WTC11 (cell line): ENCODE measurements around the gene FFAR3. TPM values are rescaled to one million over a fixed set of nuclear protein-coding genes. Genes with fewer than 3 reads are reported as not detected.
A peak's percentile ranks its signal among the peaks of the same experiment; 100 is the strongest.

Experiments
- ATAC-seq: fragments of 200-7000 bp; cut with Tn5 transposase; 2 replicates; pipeline ENCODE4 v1.10.0; 2021; ENCODE audit warnings: mild to moderate bottlenecking, moderate library complexity
- CTCF ChIA-PET: fragments of 300-600 bp; sonication (Branson Sonifier 250); formaldehyde crosslinking; loops from one replicate; lab custom pipeline; 2021; ENCODE audit warnings: antibody characterized with exemption; lab: Charles Lee
- POLR2A ChIA-PET: fragments of 350-600 bp; sonication (Branson Sonifier 250); formaldehyde crosslinking; loops from one replicate; lab custom pipeline; 2021; ENCODE audit warnings: antibody characterized with exemption; lab: Charles Lee
- DNase-seq: peaks from one replicate; pipeline ENCODE4 v3.0.0; 2021; ENCODE audit warnings: low spot score
- H3K27ac Mint-ChIP-seq: 2 replicates; pipeline ENCODE4 v1.8.0; 2021; ENCODE audit warnings: mixed read lengths
- H3K27me3 Mint-ChIP-seq: 2 replicates; pipeline ENCODE4 v1.8.0; 2021; ENCODE audit warnings: low read depth, mild to moderate bottlenecking, moderate library complexity, mixed read lengths
- H3K36me3 Mint-ChIP-seq: 2 replicates; pipeline ENCODE4 v1.8.0; 2021; ENCODE audit warnings: mixed read lengths
- H3K4me1 Mint-ChIP-seq: 2 replicates; pipeline ENCODE4 v1.8.0; 2022; ENCODE audit warnings: mixed read lengths
- H3K4me3 Mint-ChIP-seq: 2 replicates; pipeline ENCODE4 v1.8.0; 2021; ENCODE audit warnings: mild to moderate bottlenecking, moderate library complexity, mixed read lengths
- H3K9me3 Mint-ChIP-seq: 2 replicates; pipeline ENCODE4 v1.8.0; 2021; ENCODE audit warnings: mixed read lengths
- ATF6 ChIP-seq: sonication (generic); formaldehyde crosslinking; IDR thresholded peaks from 2 replicates; pipeline ENCODE4 v1.8.1; 2023; ENCODE audit warnings: mild to moderate bottlenecking, missing genetic modification reagents
- CDX4 ChIP-seq: fragments of 250-450 bp; sonication (Bioruptor Pico); IDR thresholded peaks from 2 replicates; pipeline ENCODE4 v1.9.0; 2021; ENCODE audit warnings: moderate library complexity, mild to moderate bottlenecking, inconsistent platforms, borderline replicate concordance
- ELF4 ChIP-seq: sonication (generic); formaldehyde crosslinking; IDR thresholded peaks from 2 replicates; pipeline ENCODE4 v1.8.1; 2022; ENCODE audit warnings: low read depth, mild to moderate bottlenecking, moderate library complexity, missing genetic modification reagents
- FOXJ3 ChIP-seq: sonication (generic); formaldehyde crosslinking; IDR thresholded peaks from 2 replicates; pipeline ENCODE4 v1.9.0; 2021; ENCODE audit warnings: missing genetic modification reagents, mild to moderate bottlenecking, borderline replicate concordance
- FOXP4 ChIP-seq: sonication (generic); formaldehyde crosslinking; IDR thresholded peaks from 2 replicates; pipeline ENCODE4 v1.8.0; 2022; ENCODE audit warnings: mild to moderate bottlenecking, missing genetic modification reagents
- GRHL2 ChIP-seq: fragments of 250-450 bp; sonication (Bioruptor Pico); IDR thresholded peaks from 2 replicates; pipeline ENCODE4 v1.8.0; 2022; ENCODE audit warnings: mild to moderate bottlenecking, moderate library complexity; ENCODE audit not compliant: insufficient replicate concordance, severe bottlenecking
- HMGXB4 ChIP-seq: sonication (generic); formaldehyde crosslinking; IDR thresholded peaks from 2 replicates; pipeline ENCODE4 v1.8.1; 2023; ENCODE audit warnings: mild to moderate bottlenecking, moderate library complexity, missing genetic modification reagents
- MYBL2 ChIP-seq: sonication (generic); formaldehyde crosslinking; IDR thresholded peaks from 2 replicates; pipeline ENCODE4 v1.8.1; 2023; ENCODE audit warnings: mild to moderate bottlenecking, moderate library complexity, missing genetic modification reagents
- NFATC4 ChIP-seq: fragments of 250-450 bp; sonication (Bioruptor Pico); IDR thresholded peaks from 2 replicates; pipeline ENCODE4 v1.9.0; 2021; ENCODE audit warnings: mild to moderate bottlenecking
- NFE2L1 ChIP-seq: sonication (generic); formaldehyde crosslinking; IDR thresholded peaks from 2 replicates; pipeline ENCODE4 v1.8.1; 2023; ENCODE audit warnings: missing genetic modification reagents
- NFYB ChIP-seq: sonication (generic); formaldehyde crosslinking; conservative IDR thresholded peaks from 2 replicates; pipeline ENCODE4 v1.8.0; 2022; ENCODE audit warnings: low read depth, missing genetic modification reagents
- NR1H2 ChIP-seq: sonication (generic); formaldehyde crosslinking; IDR thresholded peaks from 2 replicates; pipeline ENCODE4 v1.9.0; 2021; ENCODE audit warnings: mild to moderate bottlenecking, moderate library complexity, missing genetic modification reagents
- NR2C2 ChIP-seq: sonication (generic); formaldehyde crosslinking; IDR thresholded peaks from 2 replicates; pipeline ENCODE4 v1.8.0; 2022; ENCODE audit warnings: mild to moderate bottlenecking, missing genetic modification reagents
- OVOL2 ChIP-seq: fragments of 250-450 bp; sonication (Bioruptor Pico); IDR thresholded peaks from 2 replicates; pipeline ENCODE4 v1.9.0; 2021; ENCODE audit warnings: mild to moderate bottlenecking, borderline replicate concordance
- RELA ChIP-seq: sonication (generic); formaldehyde crosslinking; IDR thresholded peaks from 2 replicates; pipeline ENCODE4 v1.8.1; 2022; ENCODE audit warnings: missing genetic modification reagents, mild to moderate bottlenecking, borderline replicate concordance
- SOX15 ChIP-seq: fragments of 250-450 bp; sonication (Bioruptor Pico); IDR thresholded peaks from 2 replicates; pipeline ENCODE4 v1.9.0; 2021; ENCODE audit warnings: mild to moderate bottlenecking
- TCF7 ChIP-seq: sonication (generic); formaldehyde crosslinking; IDR thresholded peaks from 2 replicates; pipeline ENCODE4 v1.8.0; 2022; ENCODE audit warnings: mild to moderate bottlenecking, low read depth, missing genetic modification reagents, moderate library complexity
- TEAD1 ChIP-seq: sonication (generic); formaldehyde crosslinking; IDR thresholded peaks from 2 replicates; pipeline ENCODE4 v1.8.0; 2022; ENCODE audit warnings: mild to moderate bottlenecking, missing genetic modification reagents
- TP53 ChIP-seq: sonication (generic); formaldehyde crosslinking; IDR thresholded peaks from 2 replicates; pipeline ENCODE4 v1.8.1; 2023; ENCODE audit warnings: mild to moderate bottlenecking, missing genetic modification reagents
- ZBTB21 ChIP-seq: sonication (generic); formaldehyde crosslinking; IDR thresholded peaks from 2 replicates; pipeline ENCODE4 v1.8.1; 2023; ENCODE audit warnings: mild to moderate bottlenecking, missing genetic modification reagents, borderline replicate concordance
- ZNF138 ChIP-seq: sonication (generic); formaldehyde crosslinking; conservative IDR thresholded peaks from 2 replicates; pipeline ENCODE4 v1.8.1; 2022; ENCODE audit warnings: mild to moderate bottlenecking, moderate library complexity, missing genetic modification reagents
- ZNF232 ChIP-seq: sonication (generic); formaldehyde crosslinking; IDR thresholded peaks from 2 replicates; pipeline ENCODE4 v1.8.0; 2022; ENCODE audit warnings: mild to moderate bottlenecking, missing genetic modification reagents
- ZNF263 ChIP-seq: sonication (generic); formaldehyde crosslinking; IDR thresholded peaks from 2 replicates; pipeline ENCODE4 v1.8.1; 2022; ENCODE audit warnings: low read depth, mild to moderate bottlenecking, moderate library complexity, missing genetic modification reagents
- ZNF396 ChIP-seq: fragments of 250-450 bp; sonication (Bioruptor Pico); IDR thresholded peaks from 2 replicates; pipeline ENCODE4 v1.8.0; 2021; ENCODE audit warnings: mild to moderate bottlenecking, moderate library complexity, borderline replicate concordance
- ZNF423 ChIP-seq: fragments of 250-450 bp; sonication (Bioruptor Pico); IDR thresholded peaks from 2 replicates; pipeline ENCODE4 v2.1.2; 2022; ENCODE audit warnings: mild to moderate bottlenecking, moderate library complexity
- total RNA-seq: library from RNA; stranded (reverse); gene quantifications from 3 replicates; pipeline ENCODE4 v1.2.3, GENCODE V29; 2021

FFAR3 gene
- total RNA-seq, 1 experiment from 2014 or later, result not detected

GRCh38 chr19:35392742-35393715, 34.8 kb downstream of the FFAR3 start (continued):
- TF ChIP-seq MYBL2 (CRISPR knock-in tag), result no peak
- TF ChIP-seq GRHL2, result no peak
- TF ChIP-seq NFATC4 (CRISPR knock-in tag), result no peak
- no peak for TF ChIP-seq ELF4
- TF ChIP-seq NR1H2 (CRISPR knock-in tag), result no peak
- no peak for TF ChIP-seq HMGXB4 (CRISPR knock-in tag)
- no peak for TF ChIP-seq FOXJ3
- TF ChIP-seq NFYB (CRISPR knock-in tag), result no peak
- no peak for TF ChIP-seq OVOL2
- TF ChIP-seq TCF7 (CRISPR knock-in tag), result no peak
- no peak for TF ChIP-seq ZNF263
- TF ChIP-seq NR2C2 (CRISPR knock-in tag), result no peak
- TF ChIP-seq, all 79 proteins: peak for 0

- peak; percentile 57 for ATAC-seq
- peak; percentile 24 for DNase-seq
- TF ChIP-seq NFE2L1 (CRISPR knock-in tag), result no peak
- no peak for TF ChIP-seq ATF6 (CRISPR knock-in tag)
- no peak for TF ChIP-seq ZBTB21
- no peak for TF ChIP-seq CDX4 (CRISPR knock-in tag)
- TF ChIP-seq TEAD1 (CRISPR knock-in tag), result no peak
- TF ChIP-seq ZNF423 (CRISPR knock-in tag), result no peak
- no peak for TF ChIP-seq ZNF232
- TF ChIP-seq FOXP4 (CRISPR knock-in tag), result no peak
- no peak for TF ChIP-seq ZNF138 (CRISPR knock-in tag)
- TF ChIP-seq RELA, result no peak
- TF ChIP-seq ZNF396, result no peak
- TF ChIP-seq TP53 (CRISPR knock-in tag), result no peak
- no peak for TF ChIP-seq SOX15
- TF ChIP-seq, all 79 proteins: peak for 0
- Mint-ChIP-seq H3K27ac (no peak overlapping the region), H3K4me1 (no peaks in the 10 kb centered on the region), H3K4me3 (no peak overlapping the region), H3K9me3 (no peaks in the 10 kb centered on the region), H3K27me3 (no peaks in the 10 kb centered on the region), H3K36me3 (no peaks in the 10 kb centered on the region)
- CTCF ChIA-PET, result interaction anchor here (0.6 kb wide), 1 partner anchor 328 kb away, joined by 3 read pairs; no protein-coding TSS in a partner anchor
- POLR2A ChIA-PET, result no interaction called here
These were observed 37.3 kb downstream of the FFAR3 start for GRCh38 chr19:35395382-35396199.
